HEK293T (cell line): ENCODE results near the gene SOWAHB.

Experiments
- CTCF ChIA-PET: fragments of 350-600 bp; formaldehyde crosslinking; extraction: SDS; loops from one replicate; lab custom pipeline; 2021; ENCODE audit warnings: antibody characterized with exemption, inconsistent platforms; lab: Yijun Ruan, JAX
- POLR2A ChIA-PET: fragments of 350-600 bp; formaldehyde crosslinking; extraction: SDS; loops from one replicate; lab custom pipeline; 2020; ENCODE audit warnings: antibody characterized with exemption, inconsistent platforms; lab: Yijun Ruan, JAX
- DNase-seq: peaks from one replicate; pipeline ENCODE4 v3.0.0; 2012; ENCODE audit warnings: mixed read lengths; ENCODE audit errors: extremely low spot score
- ARNT ChIP-seq: fragments of 450-650 bp; IDR thresholded peaks from 2 replicates; pipeline ENCODE4 v1.6.1; 2017; ENCODE audit warnings: mild to moderate bottlenecking
- BHLHE40 ChIP-seq: fragments of 450-650 bp; IDR thresholded peaks from 2 replicates; pipeline ENCODE4 v1.6.1; 2016; ENCODE audit warnings: mild to moderate bottlenecking, moderate library complexity, borderline replicate concordance
- CTBP1 ChIP-seq: fragments of 450-650 bp; IDR thresholded peaks from 2 replicates; pipeline ENCODE4 v1.6.1; 2016; ENCODE audit warnings: borderline replicate concordance
- ELF4 ChIP-seq: fragments of 450-650 bp; IDR thresholded peaks from 2 replicates; pipeline ENCODE4 v1.6.1; 2017; ENCODE audit warnings: antibody characterized with exemption
- FOXA1 ChIP-seq: fragments of 450-650 bp; IDR thresholded peaks from 2 replicates; pipeline ENCODE4 v1.6.1; 2016; ENCODE audit warnings: mild to moderate bottlenecking
- FOXK2 ChIP-seq: fragments of 450-650 bp; IDR thresholded peaks from 2 replicates; pipeline ENCODE4 v1.6.1; 2016; ENCODE audit warnings: mild to moderate bottlenecking
- FOXM1 ChIP-seq: fragments of 450-650 bp; IDR thresholded peaks from 2 replicates; pipeline ENCODE4 v1.6.1; 2017; ENCODE audit warnings: mild to moderate bottlenecking, borderline replicate concordance
- HDGF ChIP-seq: fragments of 450-650 bp; IDR thresholded peaks from 2 replicates; pipeline ENCODE4 v1.6.1; 2017; ENCODE audit warnings: antibody characterized with exemption, borderline replicate concordance
- L3MBTL2 ChIP-seq: fragments of 450-650 bp; conservative IDR thresholded peaks from 2 replicates; pipeline ENCODE4 v1.6.1; 2016; ENCODE audit warnings: mild to moderate bottlenecking
- LEF1 ChIP-seq: fragments of 450-650 bp; IDR thresholded peaks from 2 replicates; pipeline ENCODE4 v1.6.1; 2017; ENCODE audit warnings: mild to moderate bottlenecking, borderline replicate concordance
- NFRKB ChIP-seq: fragments of 450-650 bp; IDR thresholded peaks from 2 replicates; pipeline ENCODE4 v1.6.1; 2016; ENCODE audit warnings: mild to moderate bottlenecking, moderate library complexity
- SP1 ChIP-seq: fragments of 450-650 bp; IDR thresholded peaks from 2 replicates; pipeline ENCODE4 v1.6.1; 2017
- SUZ12 ChIP-seq: fragments of 450-650 bp; IDR thresholded peaks from 2 replicates; pipeline ENCODE4 v1.6.1; 2016; ENCODE audit warnings: mild to moderate bottlenecking
- TARDBP ChIP-seq: fragments of 450-650 bp; IDR thresholded peaks from 2 replicates; pipeline ENCODE4 v1.6.1; 2016
- ZNF384 ChIP-seq: fragments of 450-650 bp; IDR thresholded peaks from 2 replicates; pipeline ENCODE4 v1.6.1; 2016
- TF ChIP-seq, protein P1 (sequence below): fragments of 450-650 bp; IDR thresholded peaks from 2 replicates; pipeline ENCODE4 v1.6.1; 2016

SOWAHB gene

DNA sequence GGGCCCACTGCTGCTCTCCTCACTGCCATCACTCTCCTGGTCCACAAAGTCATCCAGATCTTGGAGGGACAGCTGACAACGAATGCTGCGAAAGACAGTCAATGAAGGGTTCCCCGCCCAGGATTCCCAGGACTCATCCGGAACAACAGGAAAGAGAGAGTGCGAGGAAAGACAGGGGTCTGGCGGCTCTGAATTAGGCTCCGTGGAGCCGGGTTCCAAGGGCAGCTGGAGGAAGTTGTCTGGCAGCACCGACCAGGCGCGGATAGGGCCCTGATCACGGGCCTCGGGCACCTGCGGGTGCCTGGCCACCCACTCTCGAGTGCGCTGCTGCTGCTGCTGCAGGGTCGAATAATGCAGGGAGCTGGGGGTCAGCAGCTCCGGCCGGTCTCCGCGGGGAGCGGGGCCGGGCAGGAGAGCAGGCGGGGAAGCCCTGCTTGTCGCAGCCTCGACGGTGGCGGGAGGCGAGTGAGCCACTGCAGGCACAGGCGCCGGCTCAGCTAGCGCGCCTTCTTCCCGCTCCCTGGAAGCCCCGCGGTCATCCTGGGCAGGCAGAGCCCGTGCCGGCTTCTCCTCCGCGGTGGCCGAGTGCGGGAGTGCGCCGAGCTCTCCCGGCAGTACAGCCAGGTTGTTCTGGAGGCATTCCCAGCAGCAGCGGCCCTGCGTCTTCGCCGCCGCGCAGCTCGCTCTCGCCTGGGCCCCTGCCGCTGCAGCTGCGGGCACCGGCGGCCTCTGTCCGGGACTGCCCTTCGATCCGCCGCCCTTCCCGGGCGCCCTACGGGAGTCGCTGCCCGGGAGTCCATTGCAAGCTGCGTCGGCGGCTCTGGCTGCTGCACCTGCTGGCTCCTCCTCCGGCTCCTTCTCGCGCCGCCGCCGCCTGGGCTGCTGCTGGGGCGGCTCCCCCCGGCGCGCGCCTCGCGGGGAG is 1.1 kb downstream of the SOWAHB start:
- DNase-seq = peak; percentile 62
- ChIA-PET POLR2A (interaction anchor here (1.1 to 1.3 kb wide), 2 partner anchors 52 to 53 kb away, joined by 3 to 4 read pairs; partner anchors contain the start of gene SEPTIN11), CTCF (interaction anchor here (0.6 to 0.9 kb wide), 2 partner anchors 59 to 214 kb away, joined by 3 to 11 read pairs; no protein-coding TSS in a partner anchor)
- TF ChIP-seq TARDBP (no peak), L3MBTL2 (peak; percentile 74)

DNA sequence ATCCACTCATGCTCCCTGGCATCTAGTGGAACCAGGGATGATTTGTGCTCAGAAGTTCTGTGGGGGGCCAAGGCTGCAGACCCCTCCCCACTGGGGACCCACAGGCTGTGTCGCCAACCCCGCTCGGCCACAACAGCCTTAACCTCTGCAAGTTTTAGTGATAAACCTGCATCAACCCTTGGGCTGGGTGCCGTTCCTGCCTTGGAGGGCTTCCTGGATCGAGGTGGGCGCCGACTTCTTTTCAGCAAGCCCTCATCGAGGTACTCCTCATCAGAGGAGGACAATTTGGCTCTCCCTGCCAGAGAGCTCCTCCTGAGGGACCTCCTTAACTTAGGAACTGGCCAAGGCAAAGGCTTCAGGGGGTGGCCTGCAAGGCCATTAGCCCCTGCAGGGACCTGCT is 1.9 kb downstream of the SOWAHB start:
- TF ChIP-seq NFRKB = no peak
- no peak for TF ChIP-seq SUZ12
- TF ChIP-seq, protein P1, sequence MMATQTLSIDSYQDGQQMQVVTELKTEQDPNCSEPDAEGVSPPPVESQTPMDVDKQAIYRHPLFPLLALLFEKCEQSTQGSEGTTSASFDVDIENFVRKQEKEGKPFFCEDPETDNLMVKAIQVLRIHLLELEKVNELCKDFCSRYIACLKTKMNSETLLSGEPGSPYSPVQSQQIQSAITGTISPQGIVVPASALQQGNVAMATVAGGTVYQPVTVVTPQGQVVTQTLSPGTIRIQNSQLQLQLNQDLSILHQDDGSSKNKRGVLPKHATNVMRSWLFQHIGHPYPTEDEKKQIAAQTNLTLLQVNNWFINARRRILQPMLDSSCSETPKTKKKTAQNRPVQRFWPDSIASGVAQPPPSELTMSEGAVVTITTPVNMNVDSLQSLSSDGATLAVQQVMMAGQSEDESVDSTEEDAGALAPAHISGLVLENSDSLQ = no peak
- TF ChIP-seq CTBP1 = no peak
- no peak for TF ChIP-seq BHLHE40
- TF ChIP-seq FOXM1 = no peak
- DNase-seq = no peak
- POLR2A ChIA-PET = interaction anchor here (1.3 kb wide), 1 partner anchor 53 kb away, joined by 4 read pairs; the partner anchor contains the start of gene SEPTIN11
- CTCF ChIA-PET = interaction anchor here (0.6 kb wide), 1 partner anchor 140 kb away, joined by 3 read pairs; no protein-coding TSS in a partner anchor

DNA sequence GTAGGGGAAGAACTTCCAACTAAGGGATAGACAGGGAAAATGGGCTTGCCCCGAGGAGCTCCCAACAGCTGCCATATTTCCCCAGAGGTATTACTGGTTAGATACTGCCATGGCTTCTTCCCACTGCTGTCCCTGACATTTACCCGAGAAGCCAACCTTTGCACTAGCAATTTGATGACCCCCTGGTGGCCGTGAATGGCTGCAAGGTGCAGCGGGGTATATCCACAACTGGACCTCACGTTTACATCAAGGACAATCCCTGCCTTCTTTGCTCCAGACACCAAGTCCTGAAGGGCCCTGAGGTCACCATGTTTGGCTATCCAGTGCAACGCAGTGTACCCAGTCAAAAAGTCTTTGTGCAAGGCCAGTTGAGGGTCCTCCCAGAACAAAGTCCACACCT is 2.3 kb downstream of the SOWAHB start:
- DNase-seq = no peak
- ChIA-PET CTCF (interaction anchor here (0.6 kb wide), 1 partner anchor 140 kb away, joined by 3 read pairs; no protein-coding TSS in a partner anchor), POLR2A (no interaction called here)
- TF ChIP-seq FOXM1 (no peak), CTBP1 (no peak), L3MBTL2 (no peak), ELF4 (no peak), FOXK2 (no peak), TARDBP (no peak), HDGF (no peak), ZNF384 (no peak), NFRKB (no peak), FOXA1 (no peak), LEF1 (no peak), BHLHE40 (no peak), SP1 (no peak), SUZ12 (no peak), ARNT (no peak)
- TF ChIP-seq, protein P1 = no peak

DNA sequence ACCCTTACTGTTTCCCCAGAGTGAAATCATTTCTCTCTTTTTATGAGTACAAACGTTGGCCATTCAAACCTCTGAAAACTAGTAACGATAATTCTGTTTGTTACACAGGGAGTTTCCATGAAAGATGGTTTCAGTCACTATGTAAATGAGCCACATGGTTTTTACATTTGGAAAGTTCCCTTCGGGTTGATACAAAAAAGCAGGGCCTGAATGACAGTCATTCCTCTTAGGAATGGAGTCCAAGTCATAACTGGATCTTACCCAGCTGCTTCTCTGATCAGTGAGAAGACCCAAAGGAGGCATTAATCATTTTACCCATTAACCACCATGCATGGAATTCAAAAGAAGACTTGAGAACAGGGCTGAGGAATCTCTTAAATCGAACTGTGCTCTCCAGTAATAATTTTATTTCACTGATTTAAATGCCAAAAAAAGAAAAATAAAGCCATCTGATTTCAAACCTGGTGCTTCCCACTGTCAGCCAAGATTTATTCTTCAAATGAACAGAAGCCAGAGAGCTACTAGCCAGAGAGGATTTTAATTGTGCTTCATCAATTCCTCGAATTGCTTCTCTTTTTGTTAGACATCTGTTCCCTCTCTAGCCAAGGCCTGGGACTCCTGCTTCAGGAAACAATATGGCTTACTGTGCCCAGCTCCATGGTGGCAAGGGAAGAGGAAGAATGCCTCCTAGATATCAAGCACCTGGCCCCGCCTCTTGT is 3.2 kb downstream of the SOWAHB start:
- ChIA-PET POLR2A (no interaction called here), CTCF (no interaction called here)
- no peak for DNase-seq
- TF ChIP-seq ARNT (no peak), CTBP1 (no peak), L3MBTL2 (no peak), BHLHE40 (no peak), ZNF384 (no peak), LEF1 (no peak), SP1 (no peak), FOXK2 (no peak)
- TF ChIP-seq, protein P1 = no peak

DNA sequence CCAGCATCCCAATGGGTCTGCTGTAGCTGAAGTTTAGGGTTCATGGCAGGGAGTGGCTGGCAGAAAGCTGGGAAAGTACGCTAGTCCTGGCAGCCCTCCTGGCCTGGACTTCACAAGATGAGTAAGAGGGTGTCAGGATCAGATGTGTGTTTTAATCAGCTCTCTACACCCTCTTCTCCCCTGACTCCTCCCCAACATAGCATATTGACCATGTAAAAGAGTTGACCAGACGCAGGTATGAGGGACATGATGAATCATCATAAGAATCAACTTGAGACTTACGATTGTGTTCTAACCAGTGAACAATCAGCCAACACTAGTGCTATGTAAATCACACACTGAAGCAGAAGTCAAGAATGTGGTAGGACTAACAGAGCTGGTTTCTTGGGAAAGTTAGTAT is 5.3 kb downstream of the SOWAHB start:
- no peak for DNase-seq
- CTCF ChIA-PET = no interaction called here

More for the DNA sequence above, 5.3 kb downstream of the SOWAHB start:
- TF ChIP-seq ELF4 = no peak
- no peak for TF ChIP-seq L3MBTL2
- no peak for TF ChIP-seq ZNF384
- no peak for TF ChIP-seq CTBP1
- TF ChIP-seq BHLHE40 = no peak
- no peak for TF ChIP-seq FOXA1
- no peak for TF ChIP-seq LEF1
- TF ChIP-seq FOXK2 = no peak
- TF ChIP-seq NFRKB = no peak
- no peak for TF ChIP-seq SUZ12
- no peak for TF ChIP-seq HDGF
- TF ChIP-seq FOXM1 = no peak
- TF ChIP-seq, protein P1 = no peak
- TF ChIP-seq ARNT = no peak
- POLR2A ChIA-PET = interaction anchor here (1.2 kb wide), 1 partner anchor 57 kb away, joined by 4 read pairs; the partner anchor contains the start of gene SEPTIN11
